OCI-LY7 (cell line): Measurements from ENCODE around the gene FOXP1.

Experiments
- CTCF ChIP-seq: fragments of 200-600 bp; sonication (generic); conservative IDR thresholded peaks from 2 replicates; pipeline ENCODE4 v1.5.1; 2014; ENCODE audit warnings: mild to moderate bottlenecking, antibody characterized with exemption, low read length, moderate library complexity, mixed read lengths
- EZH2phosphoT487 ChIP-seq: fragments of 200-600 bp; sonication (generic); IDR thresholded peaks from 2 replicates; pipeline ENCODE4 v1.6.1; 2018; ENCODE audit warnings: low read depth, borderline replicate concordance, mild to moderate bottlenecking, mixed run types, antibody characterized with exemption, low read length, moderate library complexity, mixed read lengths

GRCh38 chr3:71428841-71429596 is 154.5 kb downstream of the FOXP1 start:
- TF ChIP-seq CTCF (no peak), EZH2phosphoT487 (no peak)
